Kidney (tissue), 14 donors: ENCODE results near the gene RAPGEF6. TPM values are rescaled to one million over a fixed set of nuclear protein-coding genes. Genes with fewer than 3 reads are reported as not detected.
A peak's percentile ranks its signal among the peaks of the same experiment; 100 is the strongest.

Source experiments
- DNase-seq, 5 donors: peaks; one replicate each; pipeline ENCODE4 v3.0.0-alpha.2; 2013 to 2020
- FAIRE-seq: peaks from 2 replicates; lab custom pipeline; 2012; peaks lifted over from hg19 to GRCh38; lab: Jason Lieb, UNC
- H3K27ac ChIP-seq, 2 donors: one replicate each; pipeline ENCODE4 v1.7.0; 2013; ENCODE audit warnings: low read depth in 2 of 2, low read length in 2 of 2, inconsistent platforms in 1 of 2
- H3K27me3 ChIP-seq: one replicate; pipeline ENCODE4 v1.7.1; 2013; ENCODE audit warnings: low read length, inconsistent platforms; ENCODE audit not compliant: control insufficient read depth, insufficient read depth
- H3K36me3 ChIP-seq, 3 donors: one replicate each; pipeline versions ENCODE4 v1.7.0 to v1.7.1; 2013; ENCODE audit warnings: low read length in 3 of 3, control low read depth in 1 of 3, inconsistent platforms in 1 of 3; ENCODE audit not compliant: insufficient read depth in 3 of 3, control insufficient read depth in 2 of 3
- H3K4me1 ChIP-seq, 3 donors: one replicate each; pipeline versions ENCODE4 v1.7.0 to v1.7.1; 2013; ENCODE audit warnings: low read length in 3 of 3, inconsistent platforms in 1 of 3, low read depth in 1 of 3; ENCODE audit not compliant: control insufficient read depth in 2 of 3, insufficient read depth in 2 of 3
- H3K4me3 ChIP-seq, 3 donors: one replicate each; pipeline versions ENCODE4 v1.7.0 to v1.8.1; 2013; ENCODE audit warnings: low read length in 3 of 3, control low read depth in 1 of 3, inconsistent platforms in 1 of 3
- H3K9ac ChIP-seq, 3 donors: one replicate each; pipeline versions ENCODE4 v1.7.0 to v1.7.1; 2013; ENCODE audit warnings: low read length in 3 of 3, control low read depth in 1 of 3, inconsistent platforms in 1 of 3
- H3K9me3 ChIP-seq, 3 donors: one replicate each; pipeline versions ENCODE4 v1.7.0 to v1.7.1; 2013; ENCODE audit warnings: low read length in 3 of 3, control low read depth in 1 of 3, inconsistent platforms in 1 of 3; ENCODE audit not compliant: control insufficient read depth in 2 of 3, insufficient read depth in 1 of 3
- intact Hi-C: fragments of 100-400 bp; cut with DNase I; formaldehyde crosslinking; loops from one replicate; pipeline ENCODE4 v1.11.1; 2022
- polyA plus RNA-seq: library from polyadenylated mRNA; stranded (reverse); fragments of 350-450 nt; fragmentation: Illumina TruSeq; extraction: RNeasy Lipid Tissue Mini Kit (QIAGEN cat#74804); gene quantifications from one replicate; pipeline ENCODE4 v1.2.3, GENCODE V29; 2014; ENCODE audit warnings: low read depth, low replicate concordance; ENCODE audit not compliant: insufficient read depth
- total RNA-seq: library from RNA; stranded (reverse); fragmentation: NEBNext Ultra II Directional; extraction: Animal tissue kit (Norgen Biotek cat#: 25700); gene quantifications from one replicate; pipeline ENCODE4 v1.2.1, GENCODE V29; 2021
- TF ChIP-seq, protein P1 (sequence below): IDR thresholded peaks from 3 replicates; pipeline ENCODE4 v1.5.1; 2012; ENCODE audit warnings: mild to moderate bottlenecking, moderate library complexity, borderline replicate concordance; ENCODE audit not compliant: insufficient read depth; ENCODE audit errors: extremely low read depth
- donor health status: control.
- donor health status: control.
- donor health status: control.
- donor health status: control.
- donor health status: control.
- donor health status: DM: yes; HTN: yes; CAD: no.
- donor health status: Normal renal cell carcinoma (clear cell type).

The RAPGEF6 gene
- total and polyA plus RNA-seq, 2 donors from 2014 or later = 1.8 to 28.6 TPM

DNA sequence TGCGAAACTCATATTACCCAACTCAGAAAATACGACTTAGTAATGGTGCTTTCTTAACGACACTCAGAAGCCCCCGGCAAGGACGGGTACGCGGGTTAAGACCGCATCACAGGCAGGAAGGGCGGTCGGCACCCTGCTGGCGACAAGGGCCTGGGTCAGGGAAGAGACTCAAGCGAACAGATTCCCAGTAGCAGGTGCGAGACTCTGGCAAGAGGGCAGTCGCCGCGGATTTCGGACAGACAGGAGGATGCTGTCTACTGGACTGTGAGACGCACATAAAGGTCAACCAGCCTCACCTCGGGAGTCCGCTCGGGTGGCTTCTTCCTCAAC is 398 bp downstream of the RAPGEF6 start:
- intact Hi-C loops = no loop called here
- H3K4me3 ChIP-seq = peak overlapping the region; percentile 80 to 94 (median 89)
- no peaks in the 10 kb centered on the region for H3K9me3 ChIP-seq
- no peaks in the 10 kb centered on the region for H3K36me3 ChIP-seq
- peak overlapping the region; percentile 37 to 90 (median 84) for H3K9ac ChIP-seq
- H3K27me3 ChIP-seq = no peaks in the 10 kb centered on the region
- FAIRE-seq (no peak), DNase-seq (peak in 1 of 5 donors; percentile 74)
- TF ChIP-seq, protein P1, sequence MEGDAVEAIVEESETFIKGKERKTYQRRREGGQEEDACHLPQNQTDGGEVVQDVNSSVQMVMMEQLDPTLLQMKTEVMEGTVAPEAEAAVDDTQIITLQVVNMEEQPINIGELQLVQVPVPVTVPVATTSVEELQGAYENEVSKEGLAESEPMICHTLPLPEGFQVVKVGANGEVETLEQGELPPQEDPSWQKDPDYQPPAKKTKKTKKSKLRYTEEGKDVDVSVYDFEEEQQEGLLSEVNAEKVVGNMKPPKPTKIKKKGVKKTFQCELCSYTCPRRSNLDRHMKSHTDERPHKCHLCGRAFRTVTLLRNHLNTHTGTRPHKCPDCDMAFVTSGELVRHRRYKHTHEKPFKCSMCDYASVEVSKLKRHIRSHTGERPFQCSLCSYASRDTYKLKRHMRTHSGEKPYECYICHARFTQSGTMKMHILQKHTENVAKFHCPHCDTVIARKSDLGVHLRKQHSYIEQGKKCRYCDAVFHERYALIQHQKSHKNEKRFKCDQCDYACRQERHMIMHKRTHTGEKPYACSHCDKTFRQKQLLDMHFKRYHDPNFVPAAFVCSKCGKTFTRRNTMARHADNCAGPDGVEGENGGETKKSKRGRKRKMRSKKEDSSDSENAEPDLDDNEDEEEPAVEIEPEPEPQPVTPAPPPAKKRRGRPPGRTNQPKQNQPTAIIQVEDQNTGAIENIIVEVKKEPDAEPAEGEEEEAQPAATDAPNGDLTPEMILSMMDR = no peak
- H3K4me1 ChIP-seq = peaks cover 0 to 10% (median 4%) of the 10 kb centered on the region in 3 donors
- peak overlapping the region; percentile 86 to 98 for H3K27ac ChIP-seq

DNA sequence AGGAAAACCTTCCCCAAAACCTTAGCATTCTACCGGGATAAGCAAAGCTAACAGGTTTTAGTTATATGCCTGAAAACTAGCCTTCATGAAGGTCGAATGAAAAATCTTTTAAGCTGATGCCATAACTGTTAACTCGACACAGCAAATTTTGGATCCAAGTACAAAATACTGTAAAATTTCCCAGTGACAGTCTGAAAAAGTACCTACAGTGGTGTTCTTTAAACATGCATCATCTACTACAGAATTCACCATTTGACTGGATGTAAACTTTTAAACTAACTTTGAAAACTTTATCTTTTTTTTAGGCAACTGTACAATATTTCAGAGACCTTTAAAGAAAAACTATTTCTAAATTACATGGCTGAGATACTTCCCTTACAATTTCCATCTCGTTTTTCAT is 791 bp downstream of the RAPGEF6 start:
- TF ChIP-seq, protein P1 = no peak
- Histone ChIP-seq H3K9ac (peak overlapping the region; percentile 37 to 90 (median 84)), H3K36me3 (no peaks in the 10 kb centered on the region), H3K27ac (peak overlapping the region; percentile 86 to 98), H3K4me3 (peak overlapping the region; percentile 80 to 94 (median 89)), H3K9me3 (no peaks in the 10 kb centered on the region), H3K4me1 (peaks cover 0 to 10% (median 4%) of the 10 kb centered on the region in 3 donors), H3K27me3 (no peaks in the 10 kb centered on the region)
- intact Hi-C loops = no loop called here
- FAIRE-seq = no peak
- DNase-seq = no peak

DNA sequence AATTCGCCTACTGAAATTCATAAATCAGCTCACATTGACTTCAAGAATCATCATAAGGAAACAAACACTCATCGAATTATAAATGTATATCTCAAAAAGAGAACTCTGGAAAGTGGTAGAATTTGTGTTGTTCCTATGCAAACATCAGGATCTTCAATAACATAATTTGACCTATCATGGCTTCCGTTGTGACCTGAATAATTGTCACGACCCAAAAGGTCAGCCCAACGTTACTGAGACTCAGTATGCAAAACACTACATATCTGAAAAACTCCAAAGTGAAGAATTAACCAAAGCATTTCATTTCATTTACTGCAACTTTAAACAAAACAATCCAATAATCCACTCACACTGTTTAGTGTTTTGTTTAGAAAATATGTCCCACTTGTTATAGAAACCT is 1.2 kb downstream of the RAPGEF6 start:
- Histone ChIP-seq H3K27ac (no peak overlapping the region), H3K9ac (peak overlapping the region in 2 of 3 donors; percentile 84 to 90), H3K36me3 (no peaks in the 10 kb centered on the region), H3K4me3 (peak overlapping the region; percentile 80 to 94 (median 89)), H3K4me1 (peaks cover 0 to 10% (median 4%) of the 10 kb centered on the region in 3 donors), H3K9me3 (no peaks in the 10 kb centered on the region), H3K27me3 (no peaks in the 10 kb centered on the region)
- no peak for FAIRE-seq
- DNase-seq = peak in 1 of 5 donors; percentile 1
- intact Hi-C loops = no loop called here
- TF ChIP-seq, protein P1 = no peak

DNA sequence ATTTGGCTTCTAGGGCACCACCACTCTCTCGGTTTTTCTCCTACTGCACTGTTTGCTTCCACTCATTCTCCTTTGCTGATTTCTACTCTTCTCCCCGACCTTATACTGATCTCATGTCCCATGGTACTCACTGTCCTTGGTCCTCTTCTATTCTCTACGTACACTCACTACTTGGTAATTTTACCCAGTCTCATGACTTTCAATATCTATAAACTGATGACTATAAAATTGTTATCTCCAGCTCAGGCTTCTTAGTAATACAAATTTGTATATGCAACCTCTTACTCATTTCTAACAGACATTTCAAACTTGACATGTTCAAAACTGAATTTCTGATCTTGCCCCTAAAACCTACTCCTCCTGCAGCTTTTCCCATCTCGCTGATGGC is 4.1 kb downstream of the RAPGEF6 start:
- intact Hi-C loops = no loop called here
- H3K27me3 ChIP-seq = no peaks in the 10 kb centered on the region
- H3K4me3 ChIP-seq = no peak overlapping the region
- TF ChIP-seq, protein P1 = no peak
- no peaks in the 10 kb centered on the region for H3K36me3 ChIP-seq
- no peak overlapping the region for H3K9ac ChIP-seq
- DNase-seq = no peak
- FAIRE-seq = no peak
- no peaks in the 10 kb centered on the region for H3K9me3 ChIP-seq
- H3K4me1 ChIP-seq = peaks cover 4 to 6% (median 5%) of the 10 kb centered on the region in 3 donors
- no peak overlapping the region for H3K27ac ChIP-seq
